ENCODE data around the gene SLBP. TPM values are rescaled to one million over a fixed set of nuclear protein-coding genes. Genes with fewer than 3 reads are reported as not detected.

The SLBP gene
- total RNA-seq, 1 donor, result 61.9 TPM

DNA sequence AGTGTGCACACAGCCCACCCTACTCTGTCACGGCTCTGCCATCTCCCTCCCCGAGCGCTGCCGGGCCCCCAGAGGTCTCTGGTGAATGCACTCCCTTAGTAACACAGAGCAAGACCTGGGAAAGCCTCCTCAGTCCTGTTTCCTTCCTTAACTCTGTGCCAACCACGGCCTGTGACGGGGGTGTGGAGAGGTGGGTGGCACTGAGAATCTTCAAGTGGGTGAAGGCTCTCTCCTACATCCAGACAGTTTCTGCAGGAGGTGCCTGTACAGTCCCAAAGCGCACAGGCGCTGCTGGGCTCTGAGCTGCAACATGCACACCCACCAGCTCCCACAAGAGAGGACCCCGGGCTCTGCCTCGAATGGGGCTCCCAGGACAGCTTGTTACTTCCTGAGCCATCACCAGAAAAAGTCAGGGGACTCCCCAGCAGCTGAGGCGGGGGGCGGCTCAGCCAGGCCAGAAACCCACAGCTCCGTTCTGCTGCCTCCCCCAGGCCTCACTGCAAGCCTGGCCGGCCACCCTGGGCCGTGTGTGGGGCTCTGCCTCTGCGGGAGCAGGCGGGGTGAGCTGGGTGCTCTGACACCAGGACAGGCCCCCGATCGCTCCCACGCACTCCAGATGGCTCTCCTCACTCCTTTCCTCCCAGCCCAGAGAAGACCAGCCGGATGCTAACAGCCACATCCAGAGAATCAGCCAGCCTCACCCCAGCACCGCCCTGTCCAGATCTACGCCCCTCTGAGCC lies 57.7 kb downstream of the SLBP start:
- H3K4me1 ChIP-seq (ENCODE audit: insufficient read depth, low read length), result no peaks in the 10 kb centered on the region
- H3K9me3 ChIP-seq (ENCODE audit: low read depth, low read length), result no peaks in the 10 kb centered on the region
- H3K4me3 ChIP-seq (ENCODE audit: low read length), result no peak overlapping the region
- no peaks in the 10 kb centered on the region for H3K27me3 ChIP-seq (ENCODE audit: insufficient read depth, low read length)

- Histone ChIP-seq H3K27me3 (ENCODE audit: insufficient read depth, low read length) (no peaks in the 10 kb centered on the region), H3K9me3 (ENCODE audit: low read depth, low read length) (no peaks in the 10 kb centered on the region), H3K4me1 (ENCODE audit: insufficient read depth, low read length) (no peaks in the 10 kb centered on the region), H3K4me3 (ENCODE audit: low read length) (no peak overlapping the region)
These were observed 58.3 kb downstream of the SLBP start for GRCh38 chr4:1653776-1654175.

- H3K4me3 ChIP-seq (ENCODE audit: low read length), result no peak overlapping the region
- no peaks in the 10 kb centered on the region for H3K27me3 ChIP-seq (ENCODE audit: insufficient read depth, low read length)
- no peaks in the 10 kb centered on the region for H3K9me3 ChIP-seq (ENCODE audit: low read depth, low read length)
These were observed 60.0 kb downstream of the SLBP start for GRCh38 chr4:1652088-1652487.

GRCh38 chr4:1651609-1652008 lies 60.5 kb downstream of the SLBP start:
- Histone ChIP-seq H3K4me3 (ENCODE audit: low read length) (no peak overlapping the region), H3K9me3 (ENCODE audit: low read depth, low read length) (no peaks in the 10 kb centered on the region), H3K4me1 (ENCODE audit: insufficient read depth, low read length) (no peaks in the 10 kb centered on the region), H3K27me3 (ENCODE audit: insufficient read depth, low read length) (no peaks in the 10 kb centered on the region)

More at GRCh38 chr4:1652088-1652487, 60.0 kb downstream of the SLBP start:
- H3K4me1 ChIP-seq (ENCODE audit: insufficient read depth, low read length), result no peaks in the 10 kb centered on the region

- no peaks in the 10 kb centered on the region for H3K27me3 ChIP-seq (ENCODE audit: insufficient read depth, low read length)
- no peaks in the 10 kb centered on the region for H3K9me3 ChIP-seq (ENCODE audit: low read depth, low read length)
- no peaks in the 10 kb centered on the region for H3K4me1 ChIP-seq (ENCODE audit: insufficient read depth, low read length)
- no peak overlapping the region for H3K4me3 ChIP-seq (ENCODE audit: low read length)
These were observed 63.2 kb downstream of the SLBP start for GRCh38 chr4:1648962-1649361.

- no peaks in the 10 kb centered on the region for H3K4me1 ChIP-seq (ENCODE audit: insufficient read depth, low read length)
- no peaks in the 10 kb centered on the region for H3K27me3 ChIP-seq (ENCODE audit: insufficient read depth, low read length)
- H3K4me3 ChIP-seq (ENCODE audit: low read length), result no peak overlapping the region
- H3K9me3 ChIP-seq (ENCODE audit: low read depth, low read length), result no peaks in the 10 kb centered on the region
These were observed 64.7 kb downstream of the SLBP start for GRCh38 chr4:1647432-1647831.

DNA sequence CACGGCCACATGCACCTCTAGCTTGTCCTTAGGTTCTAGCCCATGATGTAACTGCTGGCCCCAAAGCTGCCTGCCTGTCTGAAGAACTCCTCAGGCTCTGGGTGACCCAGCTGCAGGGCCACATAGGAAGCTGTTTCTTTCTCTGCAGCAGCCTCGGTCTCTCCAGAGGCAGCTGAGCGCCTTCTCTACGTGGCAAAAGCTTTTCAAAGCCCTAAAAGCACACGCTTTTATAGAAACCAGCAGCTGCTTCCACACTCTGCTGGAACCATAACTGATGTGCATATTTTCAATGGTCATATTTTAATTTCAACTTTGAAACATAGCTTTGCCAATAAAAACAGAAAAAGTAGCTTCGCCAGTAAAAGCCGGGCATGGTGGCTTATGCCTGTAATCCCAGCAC lies 65.4 kb downstream of the SLBP start:
- H3K4me3 ChIP-seq (ENCODE audit: low read length), result no peak overlapping the region
- no peaks in the 10 kb centered on the region for H3K27me3 ChIP-seq (ENCODE audit: insufficient read depth, low read length)
- H3K4me1 ChIP-seq (ENCODE audit: insufficient read depth, low read length), result no peaks in the 10 kb centered on the region
- H3K9me3 ChIP-seq (ENCODE audit: low read depth, low read length), result no peaks in the 10 kb centered on the region

GRCh38 chr4:1644891-1645657 lies 67.0 kb downstream of the SLBP start:
- Histone ChIP-seq H3K4me3 (ENCODE audit: low read length) (no peak overlapping the region), H3K4me1 (ENCODE audit: insufficient read depth, low read length) (no peaks in the 10 kb centered on the region), H3K27me3 (ENCODE audit: insufficient read depth, low read length) (no peaks in the 10 kb centered on the region), H3K9me3 (ENCODE audit: low read depth, low read length) (no peaks in the 10 kb centered on the region)

- Histone ChIP-seq H3K27me3 (ENCODE audit: insufficient read depth, low read length) (no peaks in the 10 kb centered on the region), H3K4me1 (ENCODE audit: insufficient read depth, low read length) (no peaks in the 10 kb centered on the region), H3K4me3 (ENCODE audit: low read length) (no peak overlapping the region), H3K9me3 (ENCODE audit: low read depth, low read length) (no peaks in the 10 kb centered on the region)
These were observed 68.0 kb downstream of the SLBP start for GRCh38 chr4:1643971-1644735.

Other genes starting within 250 kb of the SLBP start
- 2.2 TPM for gene FAM53A, start 28.0 kb downstream of the SLBP start, total RNA-seq
- gene TMEM129, start 9.0 kb upstream of the SLBP start, total RNA-seq, result 12.1 TPM
- 27.0 TPM for gene TACC3, start 9.2 kb upstream of the SLBP start, total RNA-seq
- under 0.01 TPM for gene FGFR3, start 81.0 kb upstream of the SLBP start, total RNA-seq
- gene LETM1, start 143.8 kb upstream of the SLBP start, total RNA-seq, result 16.0 TPM
- gene NSD2, start 159.1 kb upstream of the SLBP start, total RNA-seq, result 45.3 TPM